COLO668 (cell line): ENCODE results near the gene CLDN8.

ENCODE experiments used
- DNase-seq: peaks from one replicate; lab custom pipeline; 2025; ENCODE audit not compliant: unreplicated experiment; lab: John Stamatoyannopoulos, UW

CLDN8 gene

GRCh38 chr21:30206551-30207251, 9.2 kb downstream of the CLDN8 start:
- DNase-seq = no peak

- no peak for DNase-seq
Measured at GRCh38 chr21:30200000-30200399, 15.9 kb downstream of the CLDN8 start.

- DNase-seq = no peak
Measured at GRCh38 chr21:30194701-30195299, 21.1 kb downstream of the CLDN8 start.

GRCh38 chr21:30193201-30193600, 22.7 kb downstream of the CLDN8 start:
- no peak for DNase-seq

- no peak for DNase-seq
Measured at GRCh38 chr21:30190554-30190953, 25.3 kb downstream of the CLDN8 start.

- no peak for DNase-seq
Measured at GRCh38 chr21:30189773-30190172, 26.1 kb downstream of the CLDN8 start.

GRCh38 chr21:30186242-30186641, 29.7 kb downstream of the CLDN8 start:
- no peak for DNase-seq

GRCh38 chr21:30168086-30168485, 47.8 kb downstream of the CLDN8 start:
- DNase-seq = no peak

GRCh38 chr21:30166705-30167104, 49.2 kb downstream of the CLDN8 start, which contains the start of gene CLDN17:
Gene CLDN17, minus strand, starts transcription at chr21:30166805. Its CDS starts 188 bp downstream, at chr21:30166617.
- DNase-seq = no peak

GRCh38 chr21:30166171-30166570, 49.7 kb downstream of the CLDN8 start:
- DNase-seq = no peak

- DNase-seq = no peak
Measured at GRCh38 chr21:30164796-30165195, 51.1 kb downstream of the CLDN8 start.
